Activated CD8-positive, alpha-beta memory T cell treated with anti-CD3 and anti-CD28 coated beads for 4 hours (primary cell): ENCODE measurements around the gene NEDD4L.

Experiments
- DNase-seq, 2 donors: peaks; one replicate each; pipeline ENCODE4 v3.0.0-alpha.2; 2020; ENCODE audit warnings: low read depth in 2 of 2

NEDD4L gene

GRCh38 chr18:58052960-58053359 lies 8.9 kb downstream of the NEDD4L start:
- no peak for DNase-seq

- no peak for DNase-seq
These were observed 10.2 kb downstream of the NEDD4L start for GRCh38 chr18:58054041-58054781.

- no peak for DNase-seq
These were observed 12.0 kb downstream of the NEDD4L start for GRCh38 chr18:58055890-58056558.

GRCh38 chr18:58056852-58057251 lies 12.8 kb downstream of the NEDD4L start:
- DNase-seq: no peak

DNA sequence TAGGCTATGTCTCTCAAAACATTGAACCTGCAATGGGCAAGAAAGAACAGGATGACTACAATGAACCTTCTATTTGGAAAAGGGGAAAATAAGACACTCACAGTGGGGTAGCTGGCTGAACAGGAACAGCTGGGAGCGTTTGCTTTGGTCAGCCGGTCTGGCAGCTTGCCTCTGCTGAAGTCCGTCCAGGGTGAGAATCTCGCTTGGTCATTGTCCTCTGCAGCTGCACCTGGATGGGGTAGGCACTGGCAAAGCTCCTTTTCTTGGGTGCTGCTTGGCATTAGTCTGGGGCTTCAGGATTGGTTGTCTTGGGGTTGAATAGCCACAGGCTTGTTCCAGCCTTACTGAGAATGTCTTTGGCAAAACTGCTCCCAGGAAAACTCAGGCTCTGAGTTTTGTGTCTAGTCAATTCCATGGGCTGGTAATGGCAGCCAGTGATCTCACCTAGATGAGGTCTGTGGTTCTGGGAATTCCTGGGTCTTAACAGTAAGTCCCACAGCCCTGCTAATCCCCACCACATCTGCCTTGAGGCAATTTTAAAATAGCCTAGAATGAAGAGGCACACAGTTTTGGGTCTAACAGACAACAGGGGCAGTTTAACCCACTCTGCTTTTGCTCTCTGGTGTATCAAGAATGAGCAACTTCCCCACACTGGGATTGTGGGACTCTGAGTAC lies 13.4 kb downstream of the NEDD4L start:
- DNase-seq: no peak

DNA sequence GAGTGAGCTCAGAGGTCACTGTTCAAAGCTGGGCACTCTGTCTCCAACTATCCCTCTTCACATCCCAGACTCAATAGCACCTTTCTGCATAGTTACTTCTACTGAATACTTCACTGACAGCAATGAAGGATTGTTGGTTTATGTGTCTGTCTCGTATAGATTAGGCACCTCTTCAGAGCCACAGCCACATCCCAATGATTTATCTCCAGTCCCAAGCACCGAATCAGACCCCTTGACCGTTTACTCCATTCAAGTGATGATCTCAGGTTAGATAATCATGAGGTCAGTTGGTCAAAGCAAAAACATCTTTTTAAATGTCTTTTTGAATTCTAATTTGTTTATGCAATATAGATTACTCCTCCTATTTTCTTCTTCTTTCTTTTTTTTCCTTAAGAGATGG lies 14.7 kb downstream of the NEDD4L start:
- DNase-seq: no peak

- DNase-seq: no peak
These were observed 16.2 kb downstream of the NEDD4L start for GRCh38 chr18:58060254-58060653.

DNA sequence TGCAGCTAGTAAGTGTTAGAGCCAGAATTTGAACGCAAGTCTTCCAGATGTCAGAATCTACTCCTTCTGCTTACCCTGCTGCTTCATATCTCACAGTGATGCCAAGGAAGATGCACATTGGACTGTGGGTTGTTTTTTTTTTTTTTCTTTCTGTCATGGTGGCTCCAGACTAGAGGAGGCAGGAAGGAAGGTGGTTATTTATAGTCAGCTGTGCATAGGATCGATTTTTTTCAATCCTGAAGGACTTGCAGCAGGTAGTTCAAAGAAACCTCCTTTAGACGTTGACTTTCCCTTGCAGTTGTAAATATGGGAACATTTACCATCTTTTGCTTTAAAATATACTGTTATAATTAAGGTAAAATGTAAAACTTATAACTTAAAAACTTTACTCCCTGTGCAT lies 17.3 kb downstream of the NEDD4L start:
- no peak for DNase-seq

DNA sequence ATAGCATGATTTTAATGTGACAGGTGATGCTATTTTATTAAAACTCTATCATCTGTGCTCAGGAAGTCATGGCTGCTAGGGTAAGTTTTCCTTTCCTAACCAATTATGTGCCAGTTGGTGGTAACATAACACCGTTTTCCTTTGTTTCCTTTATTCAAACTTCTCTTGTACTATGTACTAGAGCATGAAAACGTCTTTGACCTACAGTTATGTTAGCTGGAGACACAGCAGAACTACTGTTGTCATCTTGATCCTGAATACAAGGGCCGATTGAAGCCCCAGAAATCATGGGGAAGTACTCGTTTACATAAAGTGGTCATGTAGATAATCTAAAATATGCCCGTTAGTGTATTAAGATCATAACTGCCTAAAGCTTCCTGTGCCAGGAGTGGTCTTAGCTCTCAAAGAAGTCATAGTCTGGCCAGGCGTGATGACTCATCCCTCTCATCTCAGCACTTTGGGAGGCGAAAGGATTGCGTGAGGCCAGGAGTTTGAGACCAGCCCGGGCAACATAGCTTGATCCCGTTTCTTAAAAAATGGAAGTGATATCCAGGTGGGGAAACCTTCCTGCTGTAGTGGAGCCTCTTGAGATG lies 20.5 kb downstream of the NEDD4L start:
- no peak for DNase-seq

- no peak for DNase-seq
These were observed 21.9 kb downstream of the NEDD4L start for GRCh38 chr18:58065956-58066355.

DNA sequence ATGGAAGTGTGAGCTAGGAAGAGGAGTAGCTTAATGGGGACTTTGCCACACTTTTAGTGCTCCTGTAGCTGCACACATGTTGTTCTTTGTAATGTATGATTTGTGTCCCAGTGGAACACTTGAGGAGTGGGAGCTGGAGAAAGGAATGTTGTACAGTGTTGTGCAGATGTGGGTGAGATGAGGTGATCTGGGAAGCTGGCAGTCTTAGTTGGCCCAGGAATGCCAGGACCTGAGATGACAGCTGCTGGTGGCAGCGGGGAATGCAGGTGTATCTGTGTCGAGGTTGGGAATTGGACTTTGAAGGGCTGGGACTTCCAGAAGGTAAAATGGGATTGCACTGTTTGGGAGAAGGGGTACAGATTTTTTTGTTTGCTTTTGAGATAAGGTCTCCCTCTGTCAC lies 23.6 kb downstream of the NEDD4L start:
- DNase-seq: no peak

GRCh38 chr18:58069099-58069498 lies 25.1 kb downstream of the NEDD4L start:
- DNase-seq: no peak

DNA sequence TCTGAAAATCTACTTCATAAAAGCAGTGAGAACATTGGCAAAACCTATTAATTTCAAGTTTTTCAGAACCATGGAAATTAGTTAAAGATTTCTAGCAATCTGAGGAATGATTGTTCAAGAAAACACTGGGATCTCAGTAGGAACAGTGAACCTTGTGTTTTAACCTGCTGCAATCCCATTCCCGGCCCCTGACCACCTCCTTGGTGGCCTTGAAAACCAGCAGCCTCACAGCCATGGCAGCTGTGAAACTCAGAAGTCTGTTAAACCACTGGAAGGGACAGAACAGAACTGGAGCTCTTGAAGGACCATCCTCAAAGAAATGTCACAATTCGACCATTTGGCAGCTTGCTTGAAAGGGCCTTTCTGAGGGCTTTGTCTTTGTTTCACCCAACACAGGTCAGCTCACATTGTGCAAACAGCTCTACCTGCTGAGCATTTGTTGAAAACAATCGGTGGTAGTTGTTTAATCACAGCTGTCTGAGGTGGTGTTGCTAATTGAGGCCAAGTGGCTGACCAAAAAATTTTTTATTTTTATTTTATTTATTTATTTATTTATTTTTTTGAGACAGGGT lies 25.8 kb downstream of the NEDD4L start:
- DNase-seq: no peak

- no peak for DNase-seq
These were observed 32.0 kb downstream of the NEDD4L start for GRCh38 chr18:58076052-58076451.

- no peak for DNase-seq
These were observed 33.3 kb downstream of the NEDD4L start for GRCh38 chr18:58077329-58077728.

- no peak for DNase-seq
These were observed 35.0 kb downstream of the NEDD4L start for GRCh38 chr18:58078889-58079573.

DNA sequence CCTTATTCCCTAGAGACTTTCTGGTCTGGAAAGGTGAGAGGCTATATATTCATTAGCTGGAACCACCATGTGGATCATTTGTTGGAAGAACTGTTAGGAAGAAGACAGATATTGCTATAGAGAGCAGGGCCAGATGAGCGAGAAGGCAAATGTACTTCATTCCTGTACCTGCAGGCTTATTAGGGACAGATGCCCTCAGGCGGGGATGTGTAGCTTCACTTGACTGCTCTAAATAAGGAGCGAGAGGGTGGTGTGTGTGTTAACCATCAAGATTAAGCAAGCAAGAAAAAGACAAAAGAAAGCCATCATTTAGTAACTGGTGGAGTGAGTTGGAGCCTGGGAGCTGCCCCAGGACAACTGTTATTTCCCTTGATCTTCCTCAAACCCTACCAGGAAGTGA lies 36.4 kb downstream of the NEDD4L start:
- no peak for DNase-seq

GRCh38 chr18:58087928-58088690 lies 44.1 kb downstream of the NEDD4L start:
- no peak for DNase-seq

GRCh38 chr18:58088691-58089065 lies 44.7 kb downstream of the NEDD4L start:
- no peak for DNase-seq

GRCh38 chr18:58091099-58091611 lies 47.1 kb downstream of the NEDD4L start:
- DNase-seq: no peak

DNA sequence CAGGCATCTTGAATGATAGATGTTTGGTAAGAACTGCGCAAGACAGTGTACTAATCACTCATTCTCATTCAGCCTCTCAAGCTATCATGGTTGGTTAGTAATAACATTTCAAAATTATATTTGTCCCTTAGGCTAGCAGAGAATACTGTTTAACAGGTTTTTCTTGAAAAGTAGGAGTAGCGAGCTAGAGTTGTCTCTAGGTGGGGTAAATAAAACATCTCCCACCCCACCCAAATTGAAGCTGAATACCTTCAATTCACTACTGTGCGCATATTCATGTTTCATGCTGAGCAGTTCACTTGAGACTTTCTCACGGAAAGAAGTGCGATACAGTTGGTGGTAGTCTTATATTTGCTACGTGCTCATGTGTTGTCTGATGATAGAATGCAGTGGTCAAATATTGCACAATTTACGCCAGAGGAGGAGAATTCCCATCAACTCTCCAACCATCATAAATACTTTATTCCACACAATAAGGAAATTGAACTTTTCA lies 49.3 kb downstream of the NEDD4L start:
- no peak for DNase-seq
